Activated CD8-positive, alpha-beta memory T cell treated with anti-CD3 and anti-CD28 coated beads, Interleukin-2, amount 50 U/mL, for 4 hours (primary cell): ENCODE measurements around the gene NCBP1.
"Not testable (repeated sequence)": the region's sequence is repeated elsewhere in the genome, so short reads cannot be mapped to it uniquely, and the experiment has no call there.

ENCODE experiments used
- DNase-seq: peaks from one replicate; pipeline ENCODE4 v3.0.0-alpha.2; 2020

NCBP1 gene, protein sequence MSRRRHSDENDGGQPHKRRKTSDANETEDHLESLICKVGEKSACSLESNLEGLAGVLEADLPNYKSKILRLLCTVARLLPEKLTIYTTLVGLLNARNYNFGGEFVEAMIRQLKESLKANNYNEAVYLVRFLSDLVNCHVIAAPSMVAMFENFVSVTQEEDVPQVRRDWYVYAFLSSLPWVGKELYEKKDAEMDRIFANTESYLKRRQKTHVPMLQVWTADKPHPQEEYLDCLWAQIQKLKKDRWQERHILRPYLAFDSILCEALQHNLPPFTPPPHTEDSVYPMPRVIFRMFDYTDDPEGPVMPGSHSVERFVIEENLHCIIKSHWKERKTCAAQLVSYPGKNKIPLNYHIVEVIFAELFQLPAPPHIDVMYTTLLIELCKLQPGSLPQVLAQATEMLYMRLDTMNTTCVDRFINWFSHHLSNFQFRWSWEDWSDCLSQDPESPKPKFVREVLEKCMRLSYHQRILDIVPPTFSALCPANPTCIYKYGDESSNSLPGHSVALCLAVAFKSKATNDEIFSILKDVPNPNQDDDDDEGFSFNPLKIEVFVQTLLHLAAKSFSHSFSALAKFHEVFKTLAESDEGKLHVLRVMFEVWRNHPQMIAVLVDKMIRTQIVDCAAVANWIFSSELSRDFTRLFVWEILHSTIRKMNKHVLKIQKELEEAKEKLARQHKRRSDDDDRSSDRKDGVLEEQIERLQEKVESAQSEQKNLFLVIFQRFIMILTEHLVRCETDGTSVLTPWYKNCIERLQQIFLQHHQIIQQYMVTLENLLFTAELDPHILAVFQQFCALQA

DNA sequence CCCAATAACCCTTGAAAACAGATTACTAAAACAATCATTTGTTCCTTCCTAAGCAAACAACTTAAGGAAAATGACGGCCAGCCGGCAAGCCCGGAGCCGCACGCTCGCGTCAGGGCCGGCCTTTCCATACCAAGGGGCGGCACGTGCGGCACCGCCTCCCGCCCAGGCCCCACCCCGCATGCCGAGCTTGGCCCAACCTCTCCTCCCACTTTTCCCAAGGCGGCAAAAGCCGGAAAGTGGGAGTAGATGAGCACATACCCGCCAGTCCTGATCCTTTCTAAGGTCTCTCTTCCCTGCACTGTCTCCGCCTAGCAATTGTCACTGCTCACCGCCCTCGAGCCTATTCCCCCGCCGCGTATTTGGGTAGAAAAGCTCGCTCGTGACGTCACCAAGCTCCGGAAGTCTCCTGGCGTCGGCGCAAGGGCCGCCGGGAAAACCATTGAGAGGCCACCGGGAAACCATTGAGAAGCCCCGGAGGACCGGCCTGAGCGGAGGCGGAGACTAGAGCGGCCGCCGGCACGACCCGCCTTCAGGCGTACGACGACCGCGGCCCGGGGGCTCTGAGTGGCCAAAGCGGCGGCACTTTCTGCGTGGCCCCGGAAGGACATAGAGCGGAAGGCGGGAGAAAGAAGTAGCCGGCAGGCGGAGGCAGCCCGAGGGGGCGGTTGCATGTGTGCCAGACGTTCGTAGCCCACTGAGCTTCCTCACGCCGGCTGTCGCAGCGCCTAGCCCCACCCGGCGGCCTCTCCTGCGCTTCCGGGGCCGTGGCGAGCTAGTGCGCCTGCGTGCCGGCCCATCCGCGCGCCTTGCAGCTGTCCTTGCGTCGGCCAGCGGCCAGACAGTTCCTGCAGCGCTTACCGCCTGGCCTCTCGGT lies at the start of gene NCBP1, which contains the start of gene TSTD2:
Gene NCBP1 (plus strand): TSS at position 837 of the 874 bp plus-strand sequence. CDS start 61 bp downstream, outside the sequence.
Gene TSTD2 (minus strand): TSS at position 384 of the 874 bp plus-strand sequence. CDS start 5,806 bp downstream, outside the sequence.
- DNase-seq = peak; percentile 94

DNA sequence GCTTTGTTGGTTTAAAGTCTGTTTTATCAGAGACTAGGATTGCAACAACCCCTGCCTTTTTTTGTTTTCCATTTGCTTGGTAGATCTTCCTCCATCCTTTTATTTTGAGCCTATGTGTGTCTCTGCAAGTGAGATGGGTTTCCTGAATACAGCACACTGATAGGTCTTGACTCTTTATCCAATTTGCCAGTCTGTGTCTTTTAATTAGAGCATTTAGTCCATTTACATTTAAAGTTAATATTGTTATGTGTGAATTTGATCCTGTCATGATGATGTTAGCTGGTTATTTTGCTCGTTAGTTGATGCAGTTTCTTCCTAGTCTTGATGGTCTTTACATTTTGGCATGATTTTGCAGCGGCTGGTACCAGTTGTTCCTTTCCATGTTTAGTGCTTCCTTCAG lies 48.8 kb upstream of the NCBP1 start:
- DNase-seq = not testable (repeated sequence)

DNA sequence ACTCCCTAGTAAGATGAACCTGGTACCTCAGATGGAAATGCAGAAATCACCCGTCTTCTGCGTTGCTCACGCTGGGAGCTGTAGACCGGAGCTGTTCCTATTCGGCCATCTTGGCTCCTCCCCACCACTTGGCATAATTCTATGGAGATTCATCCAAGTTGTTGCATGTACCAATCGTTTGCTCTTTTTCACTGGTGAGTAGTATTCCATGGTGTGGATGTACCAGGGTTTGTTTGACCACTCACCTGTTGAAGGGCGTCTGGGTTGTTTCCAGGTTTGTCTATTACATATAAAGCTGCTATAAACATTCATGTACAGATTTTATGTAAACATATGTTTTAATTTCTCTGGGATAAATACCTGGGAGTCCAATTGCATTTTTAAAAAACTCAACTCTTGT lies 46.7 kb upstream of the NCBP1 start:
- not testable (repeated sequence) for DNase-seq

DNA sequence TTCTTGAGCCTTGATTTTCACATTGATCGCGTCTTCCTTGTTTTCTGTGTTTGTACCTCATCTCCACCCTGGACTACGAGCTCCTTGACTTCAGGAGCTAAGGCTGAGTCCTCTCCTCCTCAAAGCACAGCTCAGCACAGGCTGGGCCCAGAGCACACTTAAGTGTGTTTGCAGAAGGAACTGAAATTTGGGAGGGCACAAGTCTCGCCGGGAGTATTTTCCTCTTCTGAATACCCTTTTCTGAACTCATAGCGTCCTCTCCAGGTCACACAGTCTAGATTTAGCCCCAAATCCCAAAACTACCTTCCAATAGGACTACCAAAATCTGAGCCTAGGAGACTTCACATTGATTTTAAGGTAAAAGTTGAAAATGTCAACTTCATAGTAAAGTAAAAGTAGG lies 42.1 kb upstream of the NCBP1 start:
- no peak for DNase-seq

DNA sequence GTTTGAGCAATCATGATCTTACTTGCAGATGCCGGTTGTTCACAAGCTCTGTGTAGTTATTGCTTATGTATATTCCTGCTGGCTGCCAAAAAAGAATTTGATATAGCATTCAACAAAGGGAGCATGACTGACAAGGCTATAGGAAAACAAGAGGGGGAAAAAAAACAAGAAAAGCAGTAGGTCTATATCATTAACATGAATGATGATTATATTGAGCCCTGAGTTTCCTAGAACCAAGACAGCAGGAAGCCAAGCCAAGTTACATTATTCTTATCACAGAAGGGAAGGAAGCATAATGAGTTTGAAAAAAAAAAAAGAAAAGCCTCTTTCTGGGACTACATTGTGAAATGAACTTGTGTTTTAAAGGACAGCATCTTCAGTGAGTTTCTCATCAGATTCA lies 41.5 kb upstream of the NCBP1 start:
- DNase-seq = no peak

DNA sequence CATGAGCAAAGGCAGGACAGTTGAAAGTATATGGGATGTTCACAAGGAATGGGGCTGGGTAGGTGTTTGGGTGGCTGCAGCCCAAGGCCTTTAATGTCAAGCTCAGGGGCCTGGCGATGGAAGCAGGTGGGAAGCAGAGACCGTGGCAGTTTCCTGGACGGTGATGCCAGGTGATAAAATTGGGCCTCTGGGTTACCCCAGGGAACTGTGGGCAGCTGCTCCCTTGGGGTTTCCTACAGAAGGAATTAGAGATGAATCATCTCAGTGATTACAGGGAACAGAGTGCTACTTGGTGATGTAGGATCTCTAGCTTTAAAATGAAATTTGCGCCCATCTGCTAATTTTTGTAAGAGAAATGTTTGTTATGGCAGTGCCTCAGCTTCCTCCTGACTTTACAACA lies 39.7 kb upstream of the NCBP1 start:
- DNase-seq = no peak

DNA sequence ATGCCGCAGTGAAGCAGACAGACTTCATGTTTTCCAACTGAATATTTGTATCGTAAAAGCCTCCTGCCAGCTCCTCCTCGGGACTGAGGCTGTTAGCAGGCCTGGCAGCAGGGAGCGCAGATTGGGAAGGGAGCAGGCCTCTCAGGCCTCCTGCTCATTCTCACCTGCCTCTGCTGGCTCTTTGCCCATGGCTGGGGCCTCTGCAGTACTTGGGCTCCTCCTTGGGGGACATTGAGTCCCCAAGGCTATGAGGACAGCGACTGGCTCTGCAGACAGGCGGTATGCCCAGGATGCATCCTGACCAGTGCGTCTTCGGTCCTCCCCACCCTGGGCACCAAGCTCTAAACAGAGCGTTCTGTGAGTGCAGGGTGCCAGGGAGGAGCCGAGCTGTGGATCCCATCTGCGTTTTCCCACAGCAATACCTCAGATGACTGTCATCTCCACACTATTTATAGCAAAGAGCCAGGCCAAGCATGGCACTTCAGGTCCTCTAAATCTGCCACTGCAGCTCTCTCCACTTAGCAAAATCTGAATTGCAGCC lies 39.2 kb upstream of the NCBP1 start:
- DNase-seq = no peak

DNA sequence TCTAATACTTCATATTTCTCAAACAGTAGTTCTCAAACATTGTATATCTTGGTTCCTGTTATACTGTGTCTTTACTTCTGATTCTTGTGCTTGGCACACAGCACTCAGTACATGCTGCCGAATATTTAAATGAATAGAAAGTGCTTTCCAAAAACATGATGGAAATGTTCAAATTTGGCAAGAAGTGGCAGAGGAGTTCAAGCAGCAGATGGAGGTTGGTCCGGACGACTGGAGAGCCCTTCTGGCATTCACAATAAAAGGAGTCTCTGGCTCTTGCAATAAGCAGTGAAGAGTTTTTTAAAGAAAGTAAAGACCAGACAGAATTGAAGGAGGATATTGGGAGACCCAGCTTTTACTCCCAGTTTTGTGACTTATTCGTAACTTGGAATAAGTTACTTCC lies 36.7 kb upstream of the NCBP1 start:
- DNase-seq = no peak

DNA sequence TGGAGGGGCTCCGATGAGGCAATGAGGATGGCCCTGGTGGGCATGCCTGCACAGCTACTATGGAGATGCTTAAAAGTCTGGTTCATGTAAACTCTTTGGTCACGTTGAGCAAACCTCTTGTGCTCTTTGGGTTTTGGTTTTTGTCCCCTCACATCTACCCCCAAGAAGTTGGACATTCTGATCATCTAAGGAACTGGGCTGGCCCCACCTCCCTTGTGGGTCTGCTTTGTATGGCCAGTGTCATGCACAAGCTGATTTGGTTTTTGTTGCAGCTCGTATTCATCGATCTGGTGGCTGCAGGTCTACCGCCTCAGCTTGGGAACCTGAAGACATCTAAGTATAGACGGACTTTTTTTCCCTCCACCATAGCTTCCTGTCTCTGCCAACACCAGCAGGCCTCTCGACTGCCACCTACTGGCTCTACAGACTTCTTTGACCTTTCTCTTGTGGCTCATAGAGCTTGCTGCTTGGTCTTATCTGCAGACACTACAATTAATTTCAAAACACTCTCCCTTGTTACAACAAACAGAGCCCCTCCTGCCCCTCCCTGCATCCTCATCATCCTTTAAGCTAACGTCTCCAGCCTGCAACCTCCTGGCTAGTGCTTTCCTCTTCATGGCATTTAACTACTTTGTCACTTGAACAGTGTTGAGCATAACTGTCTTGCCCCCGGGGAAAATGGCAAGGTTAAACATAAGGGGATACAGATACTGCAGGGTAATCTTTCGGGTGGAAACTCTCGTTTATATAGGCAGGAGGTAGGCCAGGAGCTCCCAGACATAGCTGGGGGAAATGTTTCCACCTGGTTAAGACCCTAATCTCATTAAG lies 34.9 kb upstream of the NCBP1 start:
- DNase-seq = peak; percentile 63

DNA sequence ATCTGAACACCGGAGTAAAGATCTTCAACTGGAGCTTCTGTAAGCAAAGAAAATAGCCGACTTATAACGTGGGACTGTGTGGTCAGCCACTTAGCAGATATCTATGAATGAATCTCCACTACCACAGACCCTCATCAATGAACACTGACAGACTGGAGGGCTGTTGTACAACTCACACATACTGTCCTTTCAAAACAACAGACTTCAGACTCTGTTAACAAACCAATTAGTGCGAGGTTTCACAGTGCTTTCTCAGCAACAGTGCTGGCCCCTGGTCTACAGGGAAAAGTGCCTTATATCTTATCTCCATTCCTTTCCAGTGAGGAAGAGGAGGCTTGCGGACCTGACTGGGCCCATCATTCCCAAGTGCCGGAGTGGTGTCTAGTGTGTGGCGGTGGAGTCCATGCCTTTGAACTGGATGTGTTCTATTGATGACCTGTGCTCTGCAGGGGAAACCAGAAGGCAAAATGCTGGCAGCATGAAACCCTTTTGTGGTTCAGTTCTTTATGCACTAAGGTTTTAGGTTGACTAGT lies 34.2 kb upstream of the NCBP1 start:
- DNase-seq = no peak

DNA sequence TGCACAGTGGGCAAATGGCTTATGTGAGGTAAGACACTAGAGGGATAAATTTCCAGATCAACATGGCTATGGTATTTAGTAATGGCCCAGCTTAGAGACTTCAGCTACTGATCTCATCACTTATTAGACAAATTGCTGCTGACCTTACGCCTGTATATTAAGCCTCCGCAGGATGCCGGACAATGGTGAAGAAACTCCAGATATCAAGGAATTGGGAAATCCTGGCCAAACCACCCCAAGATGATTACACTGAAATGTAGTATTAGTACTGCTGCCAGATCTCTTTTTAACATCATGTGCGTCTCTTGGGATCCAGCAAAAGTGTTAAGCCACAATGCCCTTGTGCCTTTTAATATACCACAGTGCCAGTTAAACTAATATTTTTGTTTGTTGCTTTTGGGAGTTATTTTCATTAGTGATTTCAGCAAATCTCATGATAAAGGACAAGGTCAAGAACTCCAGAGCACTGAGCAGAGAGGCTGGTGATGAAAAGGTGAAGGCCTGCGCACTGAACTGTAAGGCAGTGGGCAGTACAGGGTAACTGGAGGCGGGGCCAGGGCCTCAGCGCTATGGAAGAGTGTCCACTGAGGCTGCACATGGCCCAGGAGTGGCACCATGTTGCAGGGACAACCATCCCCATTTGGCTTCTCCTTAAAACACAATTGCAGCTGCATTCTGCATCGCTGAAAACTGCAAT lies 32.9 kb upstream of the NCBP1 start:
- DNase-seq = no peak

DNA sequence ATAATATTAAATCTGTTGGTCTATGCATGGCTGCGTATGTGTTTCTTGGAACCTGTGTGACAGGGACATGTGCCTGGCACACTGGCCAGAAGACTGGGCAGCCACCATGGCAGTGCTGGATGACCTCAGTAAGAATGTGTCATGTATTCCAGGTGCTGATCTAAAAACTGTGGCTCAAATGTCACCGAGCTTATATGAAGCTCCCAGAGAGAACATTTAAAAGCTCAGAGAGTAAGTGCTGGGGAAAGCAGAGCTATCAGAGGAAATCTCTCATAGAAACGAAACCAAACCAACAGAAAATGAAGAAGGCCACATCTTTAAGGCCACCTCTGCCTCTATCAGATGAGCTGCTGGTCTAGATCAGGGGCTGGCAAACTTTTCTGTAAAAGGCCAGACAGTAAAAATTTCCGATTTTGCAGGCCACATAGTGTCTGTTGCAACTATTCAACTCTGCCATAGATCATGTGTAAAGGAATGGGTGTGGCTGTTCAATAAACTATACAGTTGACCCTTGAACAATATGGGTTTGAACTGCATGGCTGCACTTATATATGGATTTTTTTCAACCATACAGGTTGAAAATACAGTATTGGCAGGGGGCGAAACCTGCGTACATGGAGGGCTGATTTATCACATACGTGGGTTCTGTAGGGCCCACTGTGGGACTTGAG lies 32.3 kb upstream of the NCBP1 start:
- DNase-seq = no peak

DNA sequence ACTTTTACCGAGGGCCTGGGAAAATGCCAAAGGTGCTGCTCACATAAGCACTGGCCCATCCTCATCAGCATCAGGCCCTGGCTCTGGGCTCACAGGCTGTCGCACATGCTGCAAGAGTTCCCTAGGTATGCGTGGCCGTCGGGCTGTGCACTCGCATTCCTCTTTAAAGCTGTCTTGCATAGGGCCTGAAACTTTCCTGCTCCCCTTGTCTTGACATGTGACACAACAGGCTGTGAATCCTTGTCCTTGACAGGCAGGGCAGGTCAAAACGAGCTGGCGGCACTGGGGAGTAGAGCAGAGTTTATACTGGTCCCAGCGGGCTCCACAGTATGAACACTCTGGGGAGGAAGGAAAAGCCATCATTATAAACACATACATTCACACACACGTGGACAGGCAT lies 31.2 kb upstream of the NCBP1 start:
- DNase-seq = no peak

DNA sequence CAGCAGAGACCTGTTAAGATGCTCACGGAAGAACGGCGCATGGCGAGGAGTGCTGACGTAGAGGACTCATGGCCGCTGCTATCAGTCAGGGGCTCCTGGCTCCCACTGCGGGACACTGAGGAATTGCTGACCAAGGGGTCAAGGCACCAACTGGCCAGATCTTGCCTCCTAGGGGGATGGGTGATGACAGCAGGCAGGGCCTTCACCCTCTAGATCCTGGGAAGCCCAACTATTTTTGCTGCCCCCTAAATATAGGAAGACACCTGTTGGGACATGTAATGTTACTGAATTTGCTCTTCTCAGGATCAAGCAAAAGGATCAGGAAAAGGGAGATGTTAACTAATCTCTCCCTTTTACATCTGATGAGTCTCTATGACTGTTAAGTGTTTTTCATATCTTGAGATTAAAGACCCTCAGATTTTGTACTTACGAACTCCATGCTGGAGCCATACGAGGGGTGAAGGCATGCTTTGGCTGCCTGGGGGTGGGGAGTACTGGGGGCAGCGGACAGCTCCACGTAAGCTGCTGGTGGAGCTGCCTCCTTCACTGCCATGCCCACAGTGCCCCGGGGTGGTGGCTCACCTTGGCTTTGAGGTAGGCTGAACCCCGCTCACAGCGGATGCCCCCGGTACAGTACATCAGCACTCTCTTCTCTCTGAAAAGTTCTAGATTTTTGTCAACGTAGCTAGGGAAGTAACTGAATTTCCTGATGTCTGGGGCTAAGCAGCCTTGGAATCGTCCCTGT lies 28.5 kb upstream of the NCBP1 start:
- no peak for DNase-seq

DNA sequence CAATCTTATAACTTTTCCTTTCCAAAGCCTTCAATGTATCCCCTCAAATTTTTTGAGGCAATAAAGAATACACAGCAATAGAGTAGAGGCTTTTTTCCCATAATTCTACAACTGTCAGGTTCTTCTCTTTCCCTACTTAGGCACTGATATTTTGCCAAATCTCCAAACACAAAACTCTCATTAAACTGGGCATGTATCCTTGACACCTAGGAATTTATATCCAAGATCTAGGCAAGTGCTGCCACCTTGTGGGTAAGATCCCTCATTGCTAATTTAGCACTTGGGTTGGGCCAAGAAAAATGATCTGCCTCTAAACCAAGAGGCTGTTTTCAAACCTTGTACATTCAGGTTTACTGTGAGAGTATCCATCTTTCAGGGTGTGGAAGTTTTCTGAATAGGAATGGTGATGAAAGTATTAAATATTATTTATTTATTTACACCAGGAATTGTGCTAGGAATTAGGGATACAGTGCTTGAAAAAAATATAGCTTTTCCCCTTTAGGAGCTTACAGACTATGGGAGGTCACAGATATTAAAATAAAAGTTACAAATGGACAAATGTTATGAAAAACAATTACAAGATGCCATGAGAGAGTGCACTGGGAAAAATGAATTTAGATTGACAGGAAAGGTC lies 18.1 kb upstream of the NCBP1 start:
- peak; percentile 52 for DNase-seq

DNA sequence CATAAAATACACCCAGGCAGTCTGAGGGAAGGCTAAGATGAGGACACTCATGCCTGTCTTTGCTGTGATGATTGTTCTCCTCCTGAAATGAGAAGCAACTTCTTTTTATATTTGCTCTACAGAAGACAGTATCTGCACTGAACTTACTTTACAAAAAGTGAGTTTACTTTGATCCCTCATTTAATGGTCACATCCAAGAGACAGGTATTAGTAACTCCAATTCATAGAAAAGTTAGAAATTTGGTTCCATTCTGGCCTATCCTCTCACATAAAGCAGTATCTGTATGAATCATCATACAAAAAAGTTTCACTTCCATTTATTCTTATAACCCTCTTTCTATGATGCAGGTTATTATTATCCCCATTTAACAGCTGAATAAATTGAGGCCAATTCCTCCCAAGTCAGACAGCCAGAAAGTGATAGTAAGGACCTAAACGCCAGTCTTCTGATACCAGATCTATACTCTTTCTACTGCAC lies 15.6 kb upstream of the NCBP1 start:
- DNase-seq = no peak

DNA sequence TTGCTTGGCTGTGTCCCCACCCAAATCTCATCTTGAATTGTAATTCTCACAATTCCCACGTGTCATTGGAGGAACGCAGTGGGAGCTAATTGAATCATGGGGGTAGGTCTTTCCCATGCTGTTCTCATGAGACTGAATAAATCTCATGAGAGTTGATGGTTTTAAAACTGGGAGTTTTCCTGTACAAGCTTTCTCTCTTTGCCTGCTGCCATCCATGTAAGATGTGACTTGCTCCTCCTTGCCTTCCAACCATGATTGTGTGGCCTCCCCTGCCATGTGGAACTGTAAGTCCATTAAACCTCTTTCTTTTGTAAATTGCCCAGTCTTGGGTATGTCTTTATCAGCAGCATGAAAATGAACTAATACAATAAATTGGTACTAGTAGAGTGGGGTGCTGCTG lies 13.6 kb upstream of the NCBP1 start:
- not testable (repeated sequence) for DNase-seq

DNA sequence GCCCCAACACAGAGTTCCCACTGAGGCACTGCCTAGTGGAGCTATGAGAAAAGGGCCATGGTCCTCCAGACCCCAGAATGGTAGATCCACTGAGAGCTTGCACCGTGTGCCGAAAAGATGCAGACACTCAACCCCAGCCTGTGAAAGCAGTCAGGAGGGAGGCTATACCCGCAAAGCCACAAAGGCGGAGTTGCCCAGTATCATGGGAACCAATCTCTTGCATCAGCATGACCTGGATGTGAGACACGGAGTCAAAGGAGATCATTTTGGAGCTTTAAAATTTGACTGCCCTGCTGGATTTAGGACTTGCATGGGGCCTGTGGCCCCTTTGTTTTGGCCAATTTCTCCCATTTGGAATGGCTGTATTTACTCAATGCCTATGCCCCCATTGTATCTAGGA lies 11.1 kb upstream of the NCBP1 start:
- DNase-seq = not testable (repeated sequence)

DNA sequence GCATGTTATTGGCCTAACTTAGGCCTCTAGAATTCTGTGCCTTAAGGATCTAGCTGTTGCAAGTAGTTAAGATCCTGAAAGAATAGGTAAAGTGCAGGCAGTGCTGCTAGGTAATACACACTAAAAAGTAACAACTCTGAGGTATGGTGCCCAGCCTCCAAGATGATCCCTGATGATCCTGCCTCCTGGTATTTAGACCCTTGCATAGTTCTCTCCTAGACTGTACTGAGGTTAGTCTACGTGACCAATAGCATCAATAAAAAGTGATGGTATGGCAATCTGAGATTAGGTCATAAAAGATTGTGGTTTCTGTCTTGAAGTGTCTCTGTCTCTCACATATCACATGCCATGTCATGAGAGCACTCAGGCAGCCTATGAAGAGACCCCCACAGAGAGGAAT lies 9.7 kb upstream of the NCBP1 start:
- no peak for DNase-seq
